ENCODE measurements around the gene NR6A1.

The NR6A1 gene

DNA sequence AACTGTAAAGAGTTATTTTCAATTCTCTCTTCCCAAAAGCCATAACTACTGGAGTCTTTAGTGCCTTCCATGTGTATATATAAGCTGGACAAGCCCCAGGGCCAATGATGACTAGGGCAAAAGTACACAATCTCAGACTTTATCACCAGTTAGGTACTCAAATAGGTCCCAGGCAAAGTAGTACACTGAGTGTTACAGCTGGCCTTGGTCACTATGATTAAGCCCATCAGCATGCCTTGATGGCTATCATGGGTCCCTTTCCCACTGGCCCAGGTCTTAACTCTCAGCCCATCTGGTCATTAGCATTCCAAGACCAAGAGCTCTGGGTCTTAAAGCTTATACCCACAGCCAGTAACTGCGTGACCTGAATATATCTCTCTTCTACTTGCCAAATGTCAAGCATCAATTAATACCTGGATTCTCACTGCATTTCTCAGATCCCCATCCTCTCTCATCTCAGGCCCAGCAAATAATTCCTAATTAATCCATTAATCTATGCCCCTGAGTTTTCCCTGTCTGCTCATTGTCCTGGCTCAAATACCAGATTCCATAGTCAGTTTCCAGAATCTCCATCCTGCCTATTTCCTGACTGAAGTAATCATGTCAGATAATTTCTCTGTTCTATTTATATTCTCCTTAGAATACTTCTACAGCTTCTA is 62.3 kb downstream of the NR6A1 start:
- Histone ChIP-seq H2BK5ac (ENCODE audit: low read depth, low read length, poor library complexity, severe bottlenecking) (no peak overlapping the region), H2AK5ac (ENCODE audit: low read length, severe bottlenecking) (no peak overlapping the region), H2BK15ac (ENCODE audit: low read depth, poor library complexity, severe bottlenecking) (no peak overlapping the region), H3K18ac (ENCODE audit: low read depth in 1 of 2, low read length in 2 of 2) (no peak overlapping the region), H3K23ac (ENCODE audit: low read length in 2 of 2) (no peak overlapping the region), H3K9me3 (ENCODE audit: control insufficient read depth, low read length) (no peaks in the 10 kb centered on the region), H3K4me2 (ENCODE audit: low read length, poor library complexity, severe bottlenecking) (no peak overlapping the region), H3K14ac (ENCODE audit: low read length in 2 of 2) (no peak overlapping the region), H4K91ac (ENCODE audit: low read length) (no peak overlapping the region), H2BK120ac (ENCODE audit: low read depth, low read length) (no peak overlapping the region), H3K36me3 (ENCODE audit: control insufficient read depth in 1 of 2, insufficient read depth in 2 of 2, low read depth in 1 of 2, low read length in 2 of 2) (peaks cover 0 to 10% of the 10 kb centered on the region in 2 experiments), H2BK12ac (ENCODE audit: low read length in 2 of 2) (no peak overlapping the region), H2AFZ (ENCODE audit: low read depth, low read length) (no peak overlapping the region), H3K27me3 (ENCODE audit: control insufficient read depth in 1 of 2, insufficient read depth in 1 of 2, low read length in 2 of 2) (no peaks in the 10 kb centered on the region), H3K79me1 (replicated peaks; ENCODE audit: low read length, poor library complexity, severe bottlenecking) (peaks cover 21% of the 10 kb centered on the region), H3K9ac (ENCODE audit: low read length) (no peak overlapping the region), H3K4ac (ENCODE audit: low read depth in 1 of 2, low read length in 2 of 2) (no peak overlapping the region), H3K27ac (ENCODE audit: low read length, poor library complexity, severe bottlenecking) (no peak overlapping the region), H4K8ac (ENCODE audit: low read length) (no peak overlapping the region), H3K4me3 (ENCODE audit: insufficient read depth in 1 of 2, low read depth in 1 of 2, low read length in 2 of 2) (no peak overlapping the region), H3K4me1 (ENCODE audit: control insufficient read depth, insufficient read depth, low read depth, low read length) (peaks cover 8% of the 10 kb centered on the region)
- WGBS: 76% methylated on average over 1 of the region's 1 CpG
- peak; percentile 66 for DNase-seq

DNA sequence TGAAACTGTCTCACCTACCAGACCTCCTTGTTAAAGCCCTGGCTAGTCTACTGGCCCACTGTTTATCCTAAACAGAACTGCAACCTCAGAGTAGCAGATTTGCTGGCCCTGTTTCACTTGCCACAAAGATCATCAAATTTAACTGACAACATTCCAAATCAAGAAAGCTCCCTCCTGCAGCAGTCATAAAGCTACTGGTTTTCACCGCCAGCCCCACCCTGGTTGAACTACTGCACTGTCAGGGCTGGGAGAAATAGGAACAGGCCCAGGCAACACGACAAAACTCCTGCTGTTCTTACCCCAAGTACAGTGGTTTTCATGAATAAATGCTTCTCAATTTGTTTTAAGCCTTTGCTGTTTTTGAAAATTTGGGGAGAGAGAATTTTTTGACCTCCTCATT is 63.0 kb downstream of the NR6A1 start:
- 100% methylated on average over 1 of the region's 2 CpGs for WGBS

GRCh38 chr9:124707666-124708065 is 63.4 kb downstream of the NR6A1 start:
- peak overlapping the region in 1 of 2 experiments; percentile 30 for H3K18ac ChIP-seq (ENCODE audit: low read depth in 1 of 2, low read length in 2 of 2)
- H3K27me3 ChIP-seq (ENCODE audit: control insufficient read depth in 1 of 2, insufficient read depth in 1 of 2, low read length in 2 of 2): no peaks in the 10 kb centered on the region
- no peak overlapping the region for H2AK5ac ChIP-seq (ENCODE audit: low read length, severe bottlenecking)
- no peaks in the 10 kb centered on the region for H3K9me3 ChIP-seq (ENCODE audit: control insufficient read depth, low read length)
- DNase-seq: no peak
- H2BK12ac ChIP-seq (ENCODE audit: low read length in 2 of 2): no peak overlapping the region
- no peak overlapping the region for H3K14ac ChIP-seq (ENCODE audit: low read length in 2 of 2)
- H2AFZ ChIP-seq (ENCODE audit: low read depth, low read length): no peak overlapping the region
- peaks cover 27% of the 10 kb centered on the region for H3K79me1 ChIP-seq (replicated peaks; ENCODE audit: low read length, poor library complexity, severe bottlenecking)
- no peak overlapping the region for H3K27ac ChIP-seq (ENCODE audit: low read length, poor library complexity, severe bottlenecking)
- no peak overlapping the region for H3K4me2 ChIP-seq (ENCODE audit: low read length, poor library complexity, severe bottlenecking)
- H3K36me3 ChIP-seq (ENCODE audit: control insufficient read depth in 1 of 2, insufficient read depth in 2 of 2, low read depth in 1 of 2, low read length in 2 of 2): peaks cover 0 to 14% of the 10 kb centered on the region in 2 experiments
- H3K4me3 ChIP-seq (ENCODE audit: insufficient read depth in 1 of 2, low read depth in 1 of 2, low read length in 2 of 2): no peak overlapping the region
- H3K4me1 ChIP-seq (ENCODE audit: control insufficient read depth, insufficient read depth, low read depth, low read length): peaks cover 8% of the 10 kb centered on the region
- H4K91ac ChIP-seq (ENCODE audit: low read length): no peak overlapping the region
- no peak overlapping the region for H3K23ac ChIP-seq (ENCODE audit: low read length in 2 of 2)
- H3K4ac ChIP-seq (ENCODE audit: low read depth in 1 of 2, low read length in 2 of 2): no peak overlapping the region
- peak overlapping the region; percentile 23 for H4K8ac ChIP-seq (ENCODE audit: low read length)
- H2BK120ac ChIP-seq (ENCODE audit: low read depth, low read length): no peak overlapping the region
- peak overlapping the region; percentile 83 for H2BK15ac ChIP-seq (ENCODE audit: low read depth, poor library complexity, severe bottlenecking)
- no peak overlapping the region for H3K9ac ChIP-seq (ENCODE audit: low read length)
- no peak overlapping the region for H2BK5ac ChIP-seq (ENCODE audit: low read depth, low read length, poor library complexity, severe bottlenecking)
- 70% methylated on average over 3 of the region's 3 CpGs for WGBS

More for the DNA sequence above, 63.0 kb downstream of the NR6A1 start:
- Histone ChIP-seq H3K4me1 (ENCODE audit: control insufficient read depth, insufficient read depth, low read depth, low read length) (peaks cover 8% of the 10 kb centered on the region), H3K23ac (ENCODE audit: low read length in 2 of 2) (no peak overlapping the region), H2BK12ac (ENCODE audit: low read length in 2 of 2) (no peak overlapping the region), H3K14ac (ENCODE audit: low read length in 2 of 2) (no peak overlapping the region), H2BK120ac (ENCODE audit: low read depth, low read length) (no peak overlapping the region), H2AFZ (ENCODE audit: low read depth, low read length) (no peak overlapping the region), H3K4me2 (ENCODE audit: low read length, poor library complexity, severe bottlenecking) (no peak overlapping the region), H4K8ac (ENCODE audit: low read length) (no peak overlapping the region), H2AK5ac (ENCODE audit: low read length, severe bottlenecking) (no peak overlapping the region), H3K27me3 (ENCODE audit: control insufficient read depth in 1 of 2, insufficient read depth in 1 of 2, low read length in 2 of 2) (no peaks in the 10 kb centered on the region), H3K79me1 (replicated peaks; ENCODE audit: low read length, poor library complexity, severe bottlenecking) (peaks cover 25% of the 10 kb centered on the region), H2BK15ac (ENCODE audit: low read depth, poor library complexity, severe bottlenecking) (peak overlapping the region; percentile 83), H3K4me3 (ENCODE audit: insufficient read depth in 1 of 2, low read depth in 1 of 2, low read length in 2 of 2) (no peak overlapping the region), H3K4ac (ENCODE audit: low read depth in 1 of 2, low read length in 2 of 2) (no peak overlapping the region), H3K18ac (ENCODE audit: low read depth in 1 of 2, low read length in 2 of 2) (peak overlapping the region in 1 of 2 experiments; percentile 33), H3K9ac (ENCODE audit: low read length) (no peak overlapping the region), H3K36me3 (ENCODE audit: control insufficient read depth in 1 of 2, insufficient read depth in 2 of 2, low read depth in 1 of 2, low read length in 2 of 2) (peaks cover 0 to 14% of the 10 kb centered on the region in 2 experiments), H3K27ac (ENCODE audit: low read length, poor library complexity, severe bottlenecking) (no peak overlapping the region), H4K91ac (ENCODE audit: low read length) (no peak overlapping the region), H3K9me3 (ENCODE audit: control insufficient read depth, low read length) (no peaks in the 10 kb centered on the region), H2BK5ac (ENCODE audit: low read depth, low read length, poor library complexity, severe bottlenecking) (no peak overlapping the region)
- DNase-seq: no peak

DNA sequence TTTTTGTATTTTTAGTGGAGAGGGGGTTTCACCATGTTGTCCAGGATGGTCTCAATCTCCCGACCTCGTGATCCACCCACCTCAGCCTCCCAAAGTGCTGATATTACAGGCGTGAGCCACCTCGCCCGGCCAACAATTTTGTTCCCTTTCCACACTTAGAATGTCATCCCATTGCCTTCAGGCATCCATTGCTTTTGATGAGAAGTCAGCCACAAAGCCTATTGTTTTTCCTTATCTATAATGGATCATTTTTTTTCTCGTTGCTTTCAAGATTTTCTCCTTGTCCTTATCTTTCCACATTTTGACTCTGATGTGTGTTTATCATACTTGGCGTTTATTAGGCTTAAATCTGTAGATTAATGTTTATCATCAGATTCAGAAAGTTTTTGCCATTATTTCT is 64.4 kb downstream of the NR6A1 start:
- Histone ChIP-seq H3K79me1 (replicated peaks; ENCODE audit: low read length, poor library complexity, severe bottlenecking) (peaks cover 28% of the 10 kb centered on the region), H3K4me1 (ENCODE audit: control insufficient read depth, insufficient read depth, low read depth, low read length) (peaks cover 6% of the 10 kb centered on the region), H2AFZ (ENCODE audit: low read depth, low read length) (no peak overlapping the region), H2BK15ac (ENCODE audit: low read depth, poor library complexity, severe bottlenecking) (no peak overlapping the region), H2BK120ac (ENCODE audit: low read depth, low read length) (no peak overlapping the region), H3K4me3 (ENCODE audit: insufficient read depth in 1 of 2, low read depth in 1 of 2, low read length in 2 of 2) (no peak overlapping the region), H3K27me3 (ENCODE audit: control insufficient read depth in 1 of 2, insufficient read depth in 1 of 2, low read length in 2 of 2) (no peaks in the 10 kb centered on the region), H3K18ac (ENCODE audit: low read depth in 1 of 2, low read length in 2 of 2) (no peak overlapping the region), H2BK5ac (ENCODE audit: low read depth, low read length, poor library complexity, severe bottlenecking) (no peak overlapping the region), H4K91ac (ENCODE audit: low read length) (no peak overlapping the region), H3K36me3 (ENCODE audit: control insufficient read depth in 1 of 2, insufficient read depth in 2 of 2, low read depth in 1 of 2, low read length in 2 of 2) (peaks cover 0 to 18% of the 10 kb centered on the region in 2 experiments), H2AK5ac (ENCODE audit: low read length, severe bottlenecking) (no peak overlapping the region), H3K23ac (ENCODE audit: low read length in 2 of 2) (no peak overlapping the region), H3K27ac (ENCODE audit: low read length, poor library complexity, severe bottlenecking) (no peak overlapping the region), H3K4ac (ENCODE audit: low read depth in 1 of 2, low read length in 2 of 2) (no peak overlapping the region), H2BK12ac (ENCODE audit: low read length in 2 of 2) (no peak overlapping the region), H3K4me2 (ENCODE audit: low read length, poor library complexity, severe bottlenecking) (no peak overlapping the region), H3K9ac (ENCODE audit: low read length) (no peak overlapping the region), H3K14ac (ENCODE audit: low read length in 2 of 2) (no peak overlapping the region), H3K9me3 (ENCODE audit: control insufficient read depth, low read length) (no peaks in the 10 kb centered on the region), H4K8ac (ENCODE audit: low read length) (no peak overlapping the region)
- 96% methylated on average over 6 of the region's 7 CpGs for WGBS
- no peak for DNase-seq
